SU-DHL-6 (cell line): ENCODE measurements around the gene MSH6.

Source experiments
- EZH2phosphoT487 ChIP-seq: fragments of 200-600 bp; sonication (generic), shearing (Covaris generic); conservative IDR thresholded peaks from 2 replicates; pipeline ENCODE4 v1.6.1; 2018; ENCODE audit warnings: mild to moderate bottlenecking, antibody characterized with exemption, low read length, moderate library complexity, mixed read lengths
- TF ChIP-seq, protein P1 (sequence below): fragments of 200-600 bp; sonication (generic); IDR thresholded peaks from one replicate; pipeline ENCODE4 v1.5.1; 2017; ENCODE audit warnings: antibody characterized with exemption, mild to moderate bottlenecking, low read length, moderate library complexity; ENCODE audit not compliant: insufficient read depth, poor library complexity, severe bottlenecking

DNA sequence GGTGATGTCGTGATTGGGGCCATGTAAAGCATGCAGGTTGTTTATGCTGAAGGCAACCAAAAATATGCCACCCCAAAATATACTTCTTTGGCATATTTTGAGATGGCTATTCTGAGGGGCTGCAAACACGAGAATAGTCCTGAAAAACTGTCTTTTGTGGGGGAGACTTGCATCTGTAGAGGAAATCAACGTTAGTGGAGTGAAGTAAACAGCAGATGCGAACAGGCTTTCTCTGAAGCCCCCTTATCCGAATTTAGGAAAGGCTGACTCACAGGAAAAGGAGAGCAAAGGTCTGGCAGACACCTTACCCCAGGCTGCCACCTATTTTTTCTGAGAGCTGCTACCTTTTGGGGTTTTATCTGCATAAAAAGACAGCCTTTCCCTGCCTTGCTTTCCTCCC is 44.6 kb upstream of the MSH6 start:
- TF ChIP-seq, protein P1, sequence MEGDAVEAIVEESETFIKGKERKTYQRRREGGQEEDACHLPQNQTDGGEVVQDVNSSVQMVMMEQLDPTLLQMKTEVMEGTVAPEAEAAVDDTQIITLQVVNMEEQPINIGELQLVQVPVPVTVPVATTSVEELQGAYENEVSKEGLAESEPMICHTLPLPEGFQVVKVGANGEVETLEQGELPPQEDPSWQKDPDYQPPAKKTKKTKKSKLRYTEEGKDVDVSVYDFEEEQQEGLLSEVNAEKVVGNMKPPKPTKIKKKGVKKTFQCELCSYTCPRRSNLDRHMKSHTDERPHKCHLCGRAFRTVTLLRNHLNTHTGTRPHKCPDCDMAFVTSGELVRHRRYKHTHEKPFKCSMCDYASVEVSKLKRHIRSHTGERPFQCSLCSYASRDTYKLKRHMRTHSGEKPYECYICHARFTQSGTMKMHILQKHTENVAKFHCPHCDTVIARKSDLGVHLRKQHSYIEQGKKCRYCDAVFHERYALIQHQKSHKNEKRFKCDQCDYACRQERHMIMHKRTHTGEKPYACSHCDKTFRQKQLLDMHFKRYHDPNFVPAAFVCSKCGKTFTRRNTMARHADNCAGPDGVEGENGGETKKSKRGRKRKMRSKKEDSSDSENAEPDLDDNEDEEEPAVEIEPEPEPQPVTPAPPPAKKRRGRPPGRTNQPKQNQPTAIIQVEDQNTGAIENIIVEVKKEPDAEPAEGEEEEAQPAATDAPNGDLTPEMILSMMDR, result no peak
- no peak for TF ChIP-seq EZH2phosphoT487
